Spleen (tissue), 7 donors: ENCODE data around the gene FXYD4.

Experiments used
- POLR2AphosphoS5 ChIP-seq, 3 donors: sonication (generic); formaldehyde crosslinking; IDR thresholded peaks; one replicate each; pipeline ENCODE4 v1.5.1; 2017; ENCODE audit warnings: antibody characterized with exemption in 3 of 3
- TF ChIP-seq, protein P1 (sequence below), 11 experiments: fragments of 200-600 bp in 7 of 11; fragments of 450-650 bp in 4 of 11; sonication (generic) in 4 of 11; IDR thresholded peaks in 8 of 11; conservative IDR thresholded peaks in 3 of 11; 1 replicate in 7 of 11; 2 replicates in 4 of 11; pipeline versions ENCODE4 v1.4.0 to v1.8.0; 2016 to 2021; ENCODE audit warnings: antibody characterized with exemption in 11 of 11, inconsistent platforms in 4 of 11, mild to moderate bottlenecking in 1 of 11
- donor health status: DM: no; HTN: no; CAD: no; lungs with moderate emphysema.
- donor health status: DM: no; HTN: no; CAD: no.
- donor health status: DM: no; HTN: no; CAD: no.

DNA sequence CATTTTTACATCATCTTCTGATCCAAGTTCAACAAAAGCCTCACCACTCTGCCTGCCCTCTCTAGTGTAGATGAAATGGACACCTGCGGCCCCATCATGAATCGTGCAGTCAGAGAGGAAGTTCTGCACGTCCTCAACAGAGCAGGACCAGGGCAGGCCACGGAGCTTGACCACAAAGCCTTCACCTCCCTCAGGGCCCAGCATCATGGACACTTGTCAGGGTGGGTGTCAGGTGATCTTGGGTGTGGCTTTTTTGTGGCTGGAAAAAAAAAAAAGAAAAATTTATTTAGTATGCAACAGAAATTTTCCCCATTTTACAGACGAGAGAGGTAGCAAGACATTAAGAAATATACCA lies 16.2 kb downstream of the FXYD4 start:
- TF ChIP-seq, protein P1, sequence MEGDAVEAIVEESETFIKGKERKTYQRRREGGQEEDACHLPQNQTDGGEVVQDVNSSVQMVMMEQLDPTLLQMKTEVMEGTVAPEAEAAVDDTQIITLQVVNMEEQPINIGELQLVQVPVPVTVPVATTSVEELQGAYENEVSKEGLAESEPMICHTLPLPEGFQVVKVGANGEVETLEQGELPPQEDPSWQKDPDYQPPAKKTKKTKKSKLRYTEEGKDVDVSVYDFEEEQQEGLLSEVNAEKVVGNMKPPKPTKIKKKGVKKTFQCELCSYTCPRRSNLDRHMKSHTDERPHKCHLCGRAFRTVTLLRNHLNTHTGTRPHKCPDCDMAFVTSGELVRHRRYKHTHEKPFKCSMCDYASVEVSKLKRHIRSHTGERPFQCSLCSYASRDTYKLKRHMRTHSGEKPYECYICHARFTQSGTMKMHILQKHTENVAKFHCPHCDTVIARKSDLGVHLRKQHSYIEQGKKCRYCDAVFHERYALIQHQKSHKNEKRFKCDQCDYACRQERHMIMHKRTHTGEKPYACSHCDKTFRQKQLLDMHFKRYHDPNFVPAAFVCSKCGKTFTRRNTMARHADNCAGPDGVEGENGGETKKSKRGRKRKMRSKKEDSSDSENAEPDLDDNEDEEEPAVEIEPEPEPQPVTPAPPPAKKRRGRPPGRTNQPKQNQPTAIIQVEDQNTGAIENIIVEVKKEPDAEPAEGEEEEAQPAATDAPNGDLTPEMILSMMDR (IDR thresholded peaks at IDR 0.05 in 8 of 11, conservative IDR thresholded peaks at IDR 0.05 in 3 of 11), result no peak
- TF ChIP-seq POLR2AphosphoS5 (IDR thresholded peaks at IDR 0.05), result no peak
